Neuronal stem cell (in vitro differentiated cells): ENCODE results near the gene SLC17A9.
A peak's percentile ranks its signal among the peaks of the same experiment; 100 is the strongest.

ENCODE experiments used
- DNase-seq: peaks from one replicate; pipeline ENCODE4 v3.0.0-alpha.2; 2013; ENCODE audit warnings: low spot score
- H2AFZ ChIP-seq: one replicate; pipeline ENCODE4 v1.6.1; 2013; ENCODE audit warnings: mild to moderate bottlenecking, low read length, inconsistent platforms
- H2AK5ac ChIP-seq: 2 replicates; pipeline ENCODE4 v1.6.1; 2013; ENCODE audit warnings: low read depth, mild to moderate bottlenecking, inconsistent platforms, low read length, moderate library complexity, mixed read lengths
- H2BK120ac ChIP-seq: 2 replicates; pipeline ENCODE4 v1.6.1; 2013; ENCODE audit warnings: low read depth, mild to moderate bottlenecking, inconsistent platforms, low read length, moderate library complexity, mixed read lengths
- H2BK12ac ChIP-seq: one replicate; pipeline ENCODE4 v1.6.1; 2013; ENCODE audit warnings: low read length, inconsistent platforms
- H2BK15ac ChIP-seq: 2 replicates; pipeline ENCODE4 v1.6.1; 2013; ENCODE audit warnings: mild to moderate bottlenecking, low read length, inconsistent platforms, mixed read lengths
- H2BK5ac ChIP-seq: one replicate; pipeline ENCODE4 v1.6.1; 2013; ENCODE audit warnings: inconsistent platforms, mild to moderate bottlenecking, low read length, moderate library complexity
- H3K14ac ChIP-seq: one replicate; pipeline ENCODE4 v1.6.1; 2013; ENCODE audit warnings: low read length, inconsistent platforms
- H3K18ac ChIP-seq: 2 replicates; pipeline ENCODE4 v1.6.1; 2013; ENCODE audit warnings: low read length, inconsistent platforms
- H3K23ac ChIP-seq: 2 replicates; pipeline ENCODE4 v1.6.1; 2013; ENCODE audit warnings: low read depth, mild to moderate bottlenecking, mixed read lengths, low read length, inconsistent platforms; ENCODE audit not compliant: poor library complexity
- H3K27ac ChIP-seq: replicated peaks from 3 replicates; pipeline ENCODE4 v1.5.1; 2013; ENCODE audit warnings: low read length, inconsistent platforms
- H3K27me3 ChIP-seq, 3 experiments: 2 replicates each; pipeline ENCODE4 v1.6.1; 2013; ENCODE audit warnings: low read length in 3 of 3, mild to moderate bottlenecking in 2 of 3, inconsistent platforms in 1 of 3, low read depth in 1 of 3, mixed read lengths in 1 of 3, moderate library complexity in 1 of 3; ENCODE audit not compliant: control insufficient read depth in 3 of 3, insufficient read depth in 3 of 3
- H3K36me3 ChIP-seq, 2 donors: replicated peaks in 1 of 2; 2 replicates each; pipeline ENCODE4 v1.6.1; 2013; ENCODE audit warnings: low read length in 2 of 2; ENCODE audit not compliant: control insufficient read depth in 2 of 2, insufficient read depth in 2 of 2
- H3K4ac ChIP-seq: 2 replicates; pipeline ENCODE4 v1.6.1; 2013; ENCODE audit warnings: inconsistent platforms, mild to moderate bottlenecking, low read length, moderate library complexity
- H3K4me1 ChIP-seq, 2 donors: 1 replicate in 1 of 2; 2 replicates in 1 of 2; pipeline ENCODE4 v1.6.1; 2013; ENCODE audit warnings: low read length in 2 of 2, low read depth in 1 of 2; ENCODE audit not compliant: control insufficient read depth in 2 of 2, insufficient read depth in 1 of 2
- H3K4me2 ChIP-seq: one replicate; pipeline ENCODE4 v1.6.1; 2013; ENCODE audit warnings: mild to moderate bottlenecking, low read length, inconsistent platforms; ENCODE audit not compliant: insufficient read depth, poor library complexity, severe bottlenecking
- H3K4me3 ChIP-seq, 2 donors: 2 replicates each; pipeline ENCODE4 v1.5.1; 2013; ENCODE audit warnings: low read length in 2 of 2, mild to moderate bottlenecking in 2 of 2, inconsistent platforms in 1 of 2, moderate library complexity in 1 of 2
- H3K79me1 ChIP-seq: one replicate; pipeline ENCODE4 v1.6.1; 2013; ENCODE audit warnings: low read depth, mild to moderate bottlenecking, inconsistent platforms, low read length, moderate library complexity
- H3K9ac ChIP-seq: one replicate; pipeline ENCODE4 v1.6.1; 2013; ENCODE audit warnings: mild to moderate bottlenecking, low read depth, low read length, inconsistent platforms; ENCODE audit not compliant: poor library complexity
- H3K9me3 ChIP-seq, 2 donors: replicated peaks in 1 of 2; 2 replicates each; pipeline versions ENCODE3 to v1.6.1; 2013; ENCODE audit warnings: low read length in 2 of 2, mild to moderate bottlenecking in 2 of 2, inconsistent platforms in 1 of 2, low read depth in 1 of 2, mixed read lengths in 1 of 2, moderate library complexity in 1 of 2; ENCODE audit not compliant: control insufficient read depth in 2 of 2, insufficient read depth in 1 of 2
- H4K8ac ChIP-seq: one replicate; pipeline ENCODE4 v1.6.1; 2013; ENCODE audit warnings: low read depth, mild to moderate bottlenecking, inconsistent platforms, low read length, moderate library complexity
- H4K91ac ChIP-seq: one replicate; pipeline ENCODE4 v1.6.1; 2013; ENCODE audit warnings: low read length, low read depth, mild to moderate bottlenecking, inconsistent platforms; ENCODE audit not compliant: poor library complexity
- WGBS, 2 donors: extraction: QIAGEN DNeasy Blood & Tissue Kit; methylation state at CpG; one replicate each; pipeline ENCODE4 v1.1.7; 2013; ENCODE audit warnings: missing lambda C conversion rate in 2 of 2, mixed read lengths in 1 of 2; ENCODE audit not compliant: insufficient read length in 2 of 2, insufficient replicate concordance in 1 of 2; ENCODE audit errors: extremely low coverage in 2 of 2; 5-methylcytosine and 5-hydroxymethylcytosine counted together

The SLC17A9 gene

GRCh38 chr20:62910217-62910766 lies 42.2 kb upstream of the SLC17A9 start:
- H3K14ac ChIP-seq, result no peak overlapping the region
- H3K18ac ChIP-seq, result no peak overlapping the region
- H3K36me3 ChIP-seq, result peaks cover 62 to 91% of the 10 kb centered on the region in 2 donors
- H3K4me1 ChIP-seq, result peaks cover 4 to 14% of the 10 kb centered on the region in 2 donors
- H2BK12ac ChIP-seq, result no peak overlapping the region
- no peak overlapping the region for H2AK5ac ChIP-seq
- H2BK5ac ChIP-seq, result no peak overlapping the region
- no peak overlapping the region for H3K27ac ChIP-seq
- peak overlapping the region; percentile 74 for H4K8ac ChIP-seq
- no peak overlapping the region for H3K4me3 ChIP-seq
- DNase-seq, result no peak
- no peaks in the 10 kb centered on the region for H3K27me3 ChIP-seq
- no peak overlapping the region for H3K23ac ChIP-seq
- H3K9me3 ChIP-seq, result no peaks in the 10 kb centered on the region
- H3K4me2 ChIP-seq, result no peak overlapping the region
- no peak overlapping the region for H2AFZ ChIP-seq
- no peak overlapping the region for H4K91ac ChIP-seq
- H2BK120ac ChIP-seq, result no peak overlapping the region
- H2BK15ac ChIP-seq, result no peak overlapping the region
- WGBS, 2 donors, result no CpG with 5 or more reads among the region's 11 CpGs
- H3K9ac ChIP-seq, result no peak overlapping the region
- peaks cover 13% of the 10 kb centered on the region for H3K79me1 ChIP-seq
- no peak overlapping the region for H3K4ac ChIP-seq

GRCh38 chr20:62910777-62911497 lies 41.6 kb upstream of the SLC17A9 start:
- Histone ChIP-seq H2BK5ac (no peak overlapping the region), H3K9me3 (no peaks in the 10 kb centered on the region), H2BK120ac (no peak overlapping the region), H3K27me3 (no peaks in the 10 kb centered on the region), H2BK12ac (no peak overlapping the region), H3K4ac (no peak overlapping the region), H3K23ac (peak overlapping the region; percentile 77), H3K4me3 (no peak overlapping the region), H3K27ac (no peak overlapping the region), H3K4me1 (peaks cover 7 to 21% of the 10 kb centered on the region in 2 donors), H3K4me2 (no peak overlapping the region), H2AK5ac (no peak overlapping the region), H3K18ac (no peak overlapping the region), H2AFZ (no peak overlapping the region), H4K8ac (peak overlapping the region; percentile 52), H3K9ac (no peak overlapping the region), H3K36me3 (peaks cover 57 to 85% of the 10 kb centered on the region in 2 donors), H4K91ac (no peak overlapping the region), H2BK15ac (no peak overlapping the region), H3K79me1 (peaks cover 13% of the 10 kb centered on the region), H3K14ac (no peak overlapping the region)
- WGBS, 2 donors, result no CpG with 5 or more reads among the region's 45 CpGs
- no peak for DNase-seq

GRCh38 chr20:62911701-62912280 lies 40.7 kb upstream of the SLC17A9 start:
- Histone ChIP-seq H2BK120ac (no peak overlapping the region), H3K27me3 (no peaks in the 10 kb centered on the region), H2BK12ac (peak overlapping the region; percentile 41), H3K4me3 (no peak overlapping the region), H3K9me3 (no peaks in the 10 kb centered on the region), H3K27ac (no peak overlapping the region), H3K79me1 (peaks cover 13% of the 10 kb centered on the region), H3K23ac (peak overlapping the region; percentile 40), H3K4me1 (peaks cover 10 to 29% of the 10 kb centered on the region in 2 donors), H2AFZ (no peak overlapping the region), H4K91ac (no peak overlapping the region), H3K18ac (no peak overlapping the region), H4K8ac (no peak overlapping the region), H3K4ac (no peak overlapping the region), H2BK5ac (no peak overlapping the region), H2BK15ac (no peak overlapping the region), H3K14ac (no peak overlapping the region), H3K4me2 (no peak overlapping the region), H2AK5ac (no peak overlapping the region), H3K36me3 (peaks cover 48 to 76% of the 10 kb centered on the region in 2 donors), H3K9ac (peak overlapping the region; percentile 54)
- WGBS, 2 donors, result no CpG with 5 or more reads among the region's 10 CpGs
- no peak for DNase-seq

GRCh38 chr20:62913043-62913630 lies 39.4 kb upstream of the SLC17A9 start:
- Histone ChIP-seq H3K4me1 (peaks cover 15 to 41% of the 10 kb centered on the region in 2 donors), H2BK15ac (no peak overlapping the region), H3K9ac (no peak overlapping the region), H3K27me3 (no peaks in the 10 kb centered on the region), H3K27ac (no peak overlapping the region), H3K9me3 (no peaks in the 10 kb centered on the region), H2AFZ (no peak overlapping the region), H2BK12ac (no peak overlapping the region), H3K4me2 (no peak overlapping the region), H3K79me1 (peaks cover 11% of the 10 kb centered on the region), H2BK120ac (no peak overlapping the region), H3K23ac (no peak overlapping the region), H2BK5ac (no peak overlapping the region), H3K14ac (no peak overlapping the region), H3K36me3 (peaks cover 38 to 63% of the 10 kb centered on the region in 2 donors), H3K4ac (no peak overlapping the region), H4K8ac (no peak overlapping the region), H4K91ac (no peak overlapping the region), H3K4me3 (no peak overlapping the region), H2AK5ac (no peak overlapping the region), H3K18ac (no peak overlapping the region)
- no peak for DNase-seq
- no CpG with 5 or more reads among the region's 7 CpGs for WGBS, 2 donors
